OCI-LY1 (cell line): Measurements from ENCODE around the gene ONECUT3.

ENCODE experiments used
- H2AFZ ChIP-seq: fragments of 200-600 bp; sonication (generic), shearing (Covaris generic); 2 replicates; pipeline ENCODE4 v1.6.0; 2014; ENCODE audit warnings: antibody characterized with exemption, mild to moderate bottlenecking, low read length
- H3F3A ChIP-seq: fragments of 200-600 bp; sonication (generic), shearing (Covaris generic); 2 replicates; pipeline ENCODE4 v1.6.0; 2014; ENCODE audit warnings: mild to moderate bottlenecking, antibody characterized with exemption, low read length, moderate library complexity; ENCODE audit not compliant: insufficient read depth
- H3K27ac ChIP-seq: fragments of 200-600 bp; sonication (generic); 2 replicates; pipeline ENCODE4 v1.5.1; 2014; ENCODE audit warnings: low read length, mixed run types, mild to moderate bottlenecking, low read depth; ENCODE audit not compliant: poor library complexity, severe bottlenecking
- H3K27me3 ChIP-seq: fragments of 200-600 bp; sonication (generic); 2 replicates; pipeline ENCODE4 v1.6.0; 2014; ENCODE audit warnings: antibody characterized with exemption, mild to moderate bottlenecking, low read length, moderate library complexity; ENCODE audit not compliant: insufficient read depth
- H3K36me3 ChIP-seq: fragments of 200-600 bp; sonication (generic); 2 replicates; pipeline ENCODE4 v1.6.1; 2014; ENCODE audit warnings: mild to moderate bottlenecking, antibody characterized with exemption, low read length, moderate library complexity, mixed read lengths; ENCODE audit not compliant: insufficient read depth
- H3K4me1 ChIP-seq: fragments of 200-600 bp; sonication (generic); 2 replicates; pipeline ENCODE4 v1.5.1; 2014; ENCODE audit warnings: mild to moderate bottlenecking, low read length, moderate library complexity; ENCODE audit not compliant: insufficient read depth, severe bottlenecking
- H3K4me2 ChIP-seq: fragments of 200-600 bp; sonication (generic), shearing (Covaris generic); 2 replicates; pipeline ENCODE4 v1.6.1; 2014; ENCODE audit warnings: low read length
- H3K4me3 ChIP-seq: fragments of 200-600 bp; sonication (generic); 2 replicates; pipeline ENCODE4 v1.5.1; 2014; ENCODE audit warnings: low read length, low read depth, mild to moderate bottlenecking, mixed read lengths; ENCODE audit not compliant: poor library complexity, severe bottlenecking
- H3K79me2 ChIP-seq: fragments of 200-600 bp; shearing (Covaris generic); 2 replicates; pipeline ENCODE4 v1.6.1; 2016; ENCODE audit warnings: mixed run types, low read length, mixed read lengths; ENCODE audit not compliant: insufficient read depth
- H3K9ac ChIP-seq: fragments of 200-600 bp; sonication (generic), shearing (Covaris generic); 2 replicates; pipeline ENCODE4 v1.6.1; 2014; ENCODE audit warnings: mild to moderate bottlenecking, low read length, mixed read lengths
- H3K9me2 ChIP-seq: fragments of 200-600 bp; sonication (generic), shearing (Covaris generic); 2 replicates; pipeline ENCODE4 v1.6.1; 2014; ENCODE audit warnings: low read depth, mild to moderate bottlenecking, low read length, mixed read lengths
- H3K9me3 ChIP-seq: fragments of 200-600 bp; shearing (Covaris generic); 2 replicates; pipeline ENCODE4 v1.6.1; 2014; ENCODE audit warnings: low read length, mixed read lengths
- H4K20me1 ChIP-seq: fragments of 200-600 bp; sonication (generic), shearing (Covaris generic); 2 replicates; pipeline ENCODE4 v1.6.0; 2016; ENCODE audit warnings: mild to moderate bottlenecking, low read length; ENCODE audit not compliant: insufficient read depth
- EZH2 ChIP-seq: fragments of 200-600 bp; sonication (generic), shearing (Covaris generic); IDR thresholded peaks from 2 replicates; pipeline ENCODE4 v1.8.0; 2017; ENCODE audit warnings: borderline replicate concordance, mixed run types, mild to moderate bottlenecking, antibody characterized with exemption, low read length, moderate library complexity, mixed read lengths
- TF ChIP-seq, protein P1 (sequence below): fragments of 200-600 bp; sonication (generic), shearing (Covaris generic); IDR thresholded peaks from 2 replicates; pipeline ENCODE4 v1.5.1; 2017; ENCODE audit warnings: mild to moderate bottlenecking, antibody characterized with exemption, low read length, moderate library complexity, mixed read lengths

Gene ONECUT3

DNA sequence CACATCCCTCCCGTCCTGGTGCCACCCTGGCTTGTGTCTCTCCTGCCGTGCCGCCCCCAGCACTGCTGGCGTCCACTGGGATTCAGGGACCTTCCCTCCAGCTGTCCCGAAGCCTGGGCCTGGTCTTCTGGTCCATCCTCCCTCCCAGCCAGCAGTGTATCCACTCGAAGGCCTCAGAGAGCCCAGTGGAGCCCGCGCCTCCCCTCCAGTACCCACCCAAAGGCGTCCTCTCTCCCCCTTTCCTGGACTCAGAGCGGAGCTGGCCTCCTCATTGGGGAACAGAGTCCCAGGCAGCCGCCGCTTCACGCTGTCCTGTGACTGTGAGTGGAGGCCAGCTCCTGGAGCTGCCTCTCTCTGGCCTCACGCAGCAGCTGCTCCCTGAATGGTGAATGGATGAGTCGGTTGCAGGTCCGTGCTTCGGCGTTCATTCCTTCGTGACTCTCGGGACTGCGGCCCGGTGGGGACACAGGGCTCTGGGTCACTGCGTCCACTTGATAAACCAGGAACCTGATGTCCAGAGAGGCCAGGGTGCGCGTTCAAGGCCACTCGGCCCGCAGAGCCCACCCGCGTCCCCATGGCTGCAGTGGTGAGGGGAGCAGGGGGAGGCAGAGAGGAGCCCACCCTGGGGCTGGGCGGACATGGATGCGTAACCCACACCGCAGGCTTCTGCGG, 12.1 kb downstream of the ONECUT3 start:
- H3F3A ChIP-seq, result no peaks in the 10 kb centered on the region
- H2AFZ ChIP-seq, result no peak overlapping the region
- H3K4me1 ChIP-seq, result no peaks in the 10 kb centered on the region
- H3K4me3 ChIP-seq, result no peak overlapping the region
- H3K27ac ChIP-seq, result no peak overlapping the region
- H3K36me3 ChIP-seq, result no peaks in the 10 kb centered on the region
- TF ChIP-seq EZH2, result no peak
- TF ChIP-seq, protein P1, sequence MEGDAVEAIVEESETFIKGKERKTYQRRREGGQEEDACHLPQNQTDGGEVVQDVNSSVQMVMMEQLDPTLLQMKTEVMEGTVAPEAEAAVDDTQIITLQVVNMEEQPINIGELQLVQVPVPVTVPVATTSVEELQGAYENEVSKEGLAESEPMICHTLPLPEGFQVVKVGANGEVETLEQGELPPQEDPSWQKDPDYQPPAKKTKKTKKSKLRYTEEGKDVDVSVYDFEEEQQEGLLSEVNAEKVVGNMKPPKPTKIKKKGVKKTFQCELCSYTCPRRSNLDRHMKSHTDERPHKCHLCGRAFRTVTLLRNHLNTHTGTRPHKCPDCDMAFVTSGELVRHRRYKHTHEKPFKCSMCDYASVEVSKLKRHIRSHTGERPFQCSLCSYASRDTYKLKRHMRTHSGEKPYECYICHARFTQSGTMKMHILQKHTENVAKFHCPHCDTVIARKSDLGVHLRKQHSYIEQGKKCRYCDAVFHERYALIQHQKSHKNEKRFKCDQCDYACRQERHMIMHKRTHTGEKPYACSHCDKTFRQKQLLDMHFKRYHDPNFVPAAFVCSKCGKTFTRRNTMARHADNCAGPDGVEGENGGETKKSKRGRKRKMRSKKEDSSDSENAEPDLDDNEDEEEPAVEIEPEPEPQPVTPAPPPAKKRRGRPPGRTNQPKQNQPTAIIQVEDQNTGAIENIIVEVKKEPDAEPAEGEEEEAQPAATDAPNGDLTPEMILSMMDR, result no peak
- H3K9me3 ChIP-seq, result no peaks in the 10 kb centered on the region
- no peak overlapping the region for H3K4me2 ChIP-seq
- H3K79me2 ChIP-seq, result no peaks in the 10 kb centered on the region
- H3K27me3 ChIP-seq, result peaks cover 4% of the 10 kb centered on the region; the same call in 1 of the 2 replicates
- no peaks in the 10 kb centered on the region for H4K20me1 ChIP-seq
- no peaks in the 10 kb centered on the region for H3K9me2 ChIP-seq
- no peak overlapping the region for H3K9ac ChIP-seq

DNA sequence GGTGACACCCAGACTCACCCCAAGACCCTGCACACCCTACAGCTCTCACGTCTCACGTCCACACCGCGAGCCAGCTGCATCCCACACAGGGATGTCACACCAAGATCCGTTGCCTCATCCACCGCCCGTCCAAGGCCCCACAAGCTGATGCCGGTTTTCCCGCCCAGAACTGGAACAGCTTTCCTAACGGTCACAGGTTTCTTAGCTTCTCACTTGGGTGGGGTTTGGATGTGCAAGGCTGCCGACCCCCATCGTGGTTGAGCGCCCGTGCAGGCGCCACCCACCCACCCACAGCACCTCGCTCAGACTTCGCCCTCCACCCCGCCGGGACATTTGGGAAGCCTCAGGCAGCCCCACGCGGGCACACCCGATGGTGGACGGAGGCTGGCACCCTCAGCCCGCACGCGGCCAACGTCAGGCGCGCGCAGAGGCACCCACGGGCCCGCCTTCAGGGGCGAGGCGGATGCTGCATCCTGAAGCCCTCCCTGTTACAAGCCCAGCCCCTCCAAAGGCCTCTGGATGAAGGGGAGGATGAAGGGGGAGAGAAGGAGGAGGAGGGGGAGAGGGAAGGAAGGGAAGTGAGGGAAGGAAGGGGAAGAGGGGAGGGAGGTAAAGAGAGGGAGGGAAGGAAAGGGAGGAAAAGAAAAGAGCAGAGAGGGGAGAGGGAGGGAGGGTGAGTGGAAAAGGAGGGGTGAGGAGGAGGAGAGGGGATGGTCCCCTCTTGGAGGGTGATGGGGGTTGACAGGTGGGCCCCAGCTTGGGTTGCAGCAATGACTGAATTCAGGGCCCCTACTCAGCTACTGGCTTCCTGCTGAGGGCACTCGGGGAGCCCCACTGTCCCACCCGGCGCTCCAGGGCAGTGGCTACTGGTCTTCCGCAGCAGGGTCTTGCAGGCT, 12.8 kb downstream of the ONECUT3 start:
- no peaks in the 10 kb centered on the region for H3K79me2 ChIP-seq
- TF ChIP-seq, protein P1, result no peak
- TF ChIP-seq EZH2, result no peak
- no peak overlapping the region for H3K27ac ChIP-seq
- H3K9me3 ChIP-seq, result peaks cover 7% of the 10 kb centered on the region
- peaks cover 10% of the 10 kb centered on the region; the same call in 1 of the 2 replicates for H3K27me3 ChIP-seq
- H4K20me1 ChIP-seq, result no peaks in the 10 kb centered on the region
- no peak overlapping the region for H3K4me2 ChIP-seq
- no peak overlapping the region for H3K9ac ChIP-seq
- H3K4me1 ChIP-seq, result no peaks in the 10 kb centered on the region
- no peaks in the 10 kb centered on the region for H3K36me3 ChIP-seq
- H3K9me2 ChIP-seq, result no peaks in the 10 kb centered on the region
- H3F3A ChIP-seq, result no peaks in the 10 kb centered on the region
- H2AFZ ChIP-seq, result no peak overlapping the region
- no peak overlapping the region for H3K4me3 ChIP-seq

DNA sequence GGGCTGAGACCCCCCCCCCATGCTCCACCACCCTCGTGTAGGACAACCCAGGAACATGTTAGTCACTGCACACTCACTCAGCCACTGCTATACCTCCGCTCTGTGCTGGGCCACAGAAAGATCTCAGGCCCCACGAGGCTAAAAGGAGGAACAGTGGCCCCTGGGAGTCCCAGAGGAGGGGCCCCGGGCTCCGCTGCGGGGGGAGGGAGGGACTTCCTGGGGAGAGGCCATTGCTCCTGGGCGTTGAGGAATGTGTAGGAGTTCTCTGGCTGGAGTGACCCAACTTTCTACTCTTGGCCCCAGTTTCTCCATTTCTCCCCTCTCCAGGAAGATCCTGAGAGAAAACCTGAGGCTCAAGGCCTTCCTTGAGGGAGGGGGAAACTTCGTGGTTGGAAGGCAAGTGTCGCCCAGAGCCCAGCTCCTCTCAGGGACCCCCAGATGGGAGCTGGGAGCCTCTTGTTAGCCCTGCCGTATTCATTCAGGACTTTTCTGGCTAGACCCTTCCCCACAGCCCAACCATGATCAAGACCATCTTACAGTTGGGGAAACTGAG, 13.6 kb downstream of the ONECUT3 start:
- H3K79me2 ChIP-seq, result no peaks in the 10 kb centered on the region
- H3F3A ChIP-seq, result no peaks in the 10 kb centered on the region
- H3K4me1 ChIP-seq, result no peaks in the 10 kb centered on the region
- no peak overlapping the region for H3K27ac ChIP-seq
- H3K36me3 ChIP-seq, result no peaks in the 10 kb centered on the region
- H3K9ac ChIP-seq, result no peak overlapping the region
- H3K4me2 ChIP-seq, result no peak overlapping the region
- H2AFZ ChIP-seq, result no peak overlapping the region
- TF ChIP-seq EZH2, result no peak
- TF ChIP-seq, protein P1, result no peak
- H3K4me3 ChIP-seq, result no peak overlapping the region
- H3K9me3 ChIP-seq, result peaks cover 9% of the 10 kb centered on the region
- peaks cover 15% of the 10 kb centered on the region; the same call in 1 of the 2 replicates for H3K27me3 ChIP-seq
- H3K9me2 ChIP-seq, result no peaks in the 10 kb centered on the region
- H4K20me1 ChIP-seq, result no peaks in the 10 kb centered on the region
